ENCODE results near the gene MBD1. TPM values are rescaled to one million over a fixed set of nuclear protein-coding genes. Genes with fewer than 3 reads are reported as not detected.

The MBD1 gene
- total and polyA plus RNA-seq, 2 experiments from 2014 or later, result 53.1 to 54.2 TPM

DNA sequence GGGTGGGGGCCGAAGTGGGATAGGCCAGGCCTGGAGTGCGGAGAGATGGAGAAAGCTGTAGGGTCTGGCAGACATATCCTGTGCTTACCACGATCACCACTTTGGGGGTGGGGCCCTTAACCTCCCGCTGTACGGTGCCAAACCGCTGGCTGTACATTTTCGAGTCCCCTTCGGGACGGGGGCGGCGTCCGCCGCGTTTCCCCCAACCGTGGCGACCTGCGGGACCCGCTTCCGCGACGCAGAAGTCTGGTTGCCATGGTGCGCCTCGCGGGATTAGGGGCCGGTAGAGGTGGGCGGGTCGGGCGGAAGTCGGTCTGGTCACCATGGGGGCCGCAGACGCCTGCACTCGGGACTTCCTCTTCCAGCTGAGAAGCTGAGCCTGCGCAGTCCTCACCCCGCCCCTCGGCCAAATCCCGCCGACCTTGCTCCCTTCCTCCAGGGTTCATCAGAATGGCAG, 15.0 kb downstream of the MBD1 start, which contains the start of gene CFAP53:
CFAP53 (minus strand) TSS at position 248 of the 457 bp plus-strand sequence; CDS start at position 157, 91 bp downstream.
- Histone ChIP-seq H3K4me1 (ENCODE audit: insufficient read depth) (no peaks in the 10 kb centered on the region), H3K4me3 (peak within 1 kb of the TSS; percentile 73), H3K4me2 (peak within 1 kb of the TSS; percentile 74), H3K36me3 (replicated peaks; ENCODE audit: insufficient read depth, low read depth) (no peaks in the 10 kb centered on the region), H3K9me2 (replicated peaks; ENCODE audit: insufficient read depth) (no peaks in the 10 kb centered on the region), H3K9me3 (ENCODE audit: low read depth) (no peaks in the 10 kb centered on the region), H3K27me3 (no peaks in the 10 kb centered on the region), H4K20me1 (ENCODE audit: insufficient read depth, poor library complexity, severe bottlenecking) (no peaks in the 10 kb centered on the region), H3K79me2 (no peaks in the 10 kb centered on the region), H2AFZ (peak within 1 kb of the TSS; percentile 87), H3K27ac (no peak within 1 kb of the TSS)
- DNase-seq (ENCODE audit: low spot score), result peak; percentile 93
- WGBS (ENCODE audit: low lambda C conversion rate, missing lambda C conversion rate), result 2% methylated on average over 24 of the region's 37 CpGs
- TF ChIP-seq EZH2phosphoT487 (IDR thresholded peaks at IDR 0.05; ENCODE audit: low read depth, severe bottlenecking, unreplicated experiment), result no peak
- TF ChIP-seq, protein P1, sequence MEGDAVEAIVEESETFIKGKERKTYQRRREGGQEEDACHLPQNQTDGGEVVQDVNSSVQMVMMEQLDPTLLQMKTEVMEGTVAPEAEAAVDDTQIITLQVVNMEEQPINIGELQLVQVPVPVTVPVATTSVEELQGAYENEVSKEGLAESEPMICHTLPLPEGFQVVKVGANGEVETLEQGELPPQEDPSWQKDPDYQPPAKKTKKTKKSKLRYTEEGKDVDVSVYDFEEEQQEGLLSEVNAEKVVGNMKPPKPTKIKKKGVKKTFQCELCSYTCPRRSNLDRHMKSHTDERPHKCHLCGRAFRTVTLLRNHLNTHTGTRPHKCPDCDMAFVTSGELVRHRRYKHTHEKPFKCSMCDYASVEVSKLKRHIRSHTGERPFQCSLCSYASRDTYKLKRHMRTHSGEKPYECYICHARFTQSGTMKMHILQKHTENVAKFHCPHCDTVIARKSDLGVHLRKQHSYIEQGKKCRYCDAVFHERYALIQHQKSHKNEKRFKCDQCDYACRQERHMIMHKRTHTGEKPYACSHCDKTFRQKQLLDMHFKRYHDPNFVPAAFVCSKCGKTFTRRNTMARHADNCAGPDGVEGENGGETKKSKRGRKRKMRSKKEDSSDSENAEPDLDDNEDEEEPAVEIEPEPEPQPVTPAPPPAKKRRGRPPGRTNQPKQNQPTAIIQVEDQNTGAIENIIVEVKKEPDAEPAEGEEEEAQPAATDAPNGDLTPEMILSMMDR (IDR thresholded peaks at IDR 0.05; ENCODE audit: poor library complexity), result no peak
- no peak for TF ChIP-seq EZH2 (IDR thresholded peaks at IDR 0.05; ENCODE audit: borderline replicate concordance)

DNA sequence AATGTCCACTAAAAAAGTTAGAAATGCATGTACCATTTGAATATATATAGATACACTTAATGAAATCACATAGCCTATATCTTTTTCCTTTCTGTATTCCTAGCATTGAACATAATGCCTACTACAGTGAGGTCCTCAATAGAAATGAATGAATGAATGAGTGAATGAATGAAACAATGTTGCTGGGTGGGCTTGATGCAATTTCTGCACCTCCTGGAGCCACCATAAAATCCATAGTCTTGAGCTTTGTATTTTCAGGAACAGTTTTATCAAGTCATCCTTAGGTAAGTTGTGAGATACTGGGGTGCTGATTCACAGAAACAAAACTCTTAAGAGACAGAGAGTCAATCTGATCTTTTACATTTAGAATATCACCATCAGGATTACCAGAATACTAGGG, 18.3 kb downstream of the MBD1 start:
- Histone ChIP-seq H3K27ac (no peak overlapping the region), H3K4me1 (ENCODE audit: insufficient read depth) (no peaks in the 10 kb centered on the region), H2AFZ (no peak overlapping the region), H3K4me2 (no peak overlapping the region), H3K79me2 (no peaks in the 10 kb centered on the region), H3K4me3 (no peak overlapping the region), H3K36me3 (replicated peaks; ENCODE audit: insufficient read depth, low read depth) (no peaks in the 10 kb centered on the region), H4K20me1 (ENCODE audit: insufficient read depth, poor library complexity, severe bottlenecking) (no peaks in the 10 kb centered on the region), H3K9me2 (replicated peaks; ENCODE audit: insufficient read depth) (no peaks in the 10 kb centered on the region), H3K27me3 (no peaks in the 10 kb centered on the region), H3K9me3 (ENCODE audit: low read depth) (no peaks in the 10 kb centered on the region)
- TF ChIP-seq EZH2phosphoT487 (IDR thresholded peaks at IDR 0.05; ENCODE audit: low read depth, severe bottlenecking, unreplicated experiment) (no peak), EZH2 (IDR thresholded peaks at IDR 0.05; ENCODE audit: borderline replicate concordance) (no peak)
- TF ChIP-seq, protein P1 (IDR thresholded peaks at IDR 0.05; ENCODE audit: poor library complexity), result no peak
- DNase-seq (ENCODE audit: low spot score), result no peak

DNA sequence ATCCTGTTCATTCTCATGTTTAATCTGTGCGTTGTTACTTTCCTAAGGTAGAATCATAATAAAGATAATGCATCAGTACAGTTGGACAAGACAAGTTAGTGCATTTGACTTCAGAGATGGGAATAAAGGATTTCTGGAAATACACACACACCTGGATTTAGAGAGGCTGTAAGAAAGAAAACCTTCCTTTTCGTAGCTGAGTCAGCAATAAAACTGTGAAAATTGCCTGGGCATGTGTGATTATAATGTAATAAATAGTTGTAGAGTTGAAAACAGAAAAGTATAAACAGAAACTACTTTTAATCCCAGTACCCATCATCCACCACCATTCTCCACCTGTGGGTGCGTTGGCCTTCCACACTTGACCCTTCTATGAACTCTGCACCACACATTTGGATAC, 30.4 kb downstream of the MBD1 start:
- Histone ChIP-seq H3K4me3 (no peak overlapping the region), H3K4me2 (no peak overlapping the region), H2AFZ (no peak overlapping the region), H3K4me1 (ENCODE audit: insufficient read depth) (no peaks in the 10 kb centered on the region), H4K20me1 (ENCODE audit: insufficient read depth, poor library complexity, severe bottlenecking) (no peaks in the 10 kb centered on the region), H3K9me3 (ENCODE audit: low read depth) (no peaks in the 10 kb centered on the region), H3K27ac (no peak overlapping the region), H3K79me2 (no peaks in the 10 kb centered on the region), H3K9me2 (replicated peaks; ENCODE audit: insufficient read depth) (no peaks in the 10 kb centered on the region), H3K27me3 (no peaks in the 10 kb centered on the region), H3K36me3 (replicated peaks; ENCODE audit: insufficient read depth, low read depth) (no peaks in the 10 kb centered on the region)
- TF ChIP-seq EZH2 (IDR thresholded peaks at IDR 0.05; ENCODE audit: borderline replicate concordance), result no peak
- no peak for TF ChIP-seq EZH2phosphoT487 (IDR thresholded peaks at IDR 0.05; ENCODE audit: low read depth, severe bottlenecking, unreplicated experiment)
- TF ChIP-seq, protein P1 (IDR thresholded peaks at IDR 0.05; ENCODE audit: poor library complexity), result no peak
- DNase-seq (ENCODE audit: low spot score), result no peak
- 94% methylated on average over 3 of the region's 3 CpGs for WGBS (ENCODE audit: low lambda C conversion rate, missing lambda C conversion rate)

DNA sequence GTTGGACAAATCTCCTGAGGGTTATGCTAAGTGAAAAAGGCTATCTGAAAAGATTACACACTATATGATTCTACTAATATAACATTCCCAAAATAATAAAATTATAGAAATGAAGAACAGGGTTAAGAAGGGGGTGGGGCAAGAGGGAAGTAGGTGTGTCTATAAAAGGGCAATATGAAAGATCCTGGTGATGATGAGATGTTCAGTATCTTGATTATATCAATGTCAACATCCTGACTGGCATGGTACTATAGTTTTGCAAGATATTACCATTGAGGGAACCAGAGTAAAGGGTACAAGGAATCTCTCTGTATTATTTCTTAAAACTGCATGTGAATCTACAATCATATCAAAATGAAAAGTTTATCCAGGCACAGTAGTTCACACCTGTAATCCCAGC, 31.7 kb downstream of the MBD1 start:
- no peaks in the 10 kb centered on the region for H3K36me3 ChIP-seq (replicated peaks; ENCODE audit: insufficient read depth, low read depth)

More for the DNA sequence above, 31.7 kb downstream of the MBD1 start:
- no peaks in the 10 kb centered on the region for H3K4me1 ChIP-seq (ENCODE audit: insufficient read depth)
- H3K4me3 ChIP-seq, result no peak overlapping the region
- H2AFZ ChIP-seq, result no peak overlapping the region
- no peak for DNase-seq (ENCODE audit: low spot score)
- H3K27ac ChIP-seq, result no peak overlapping the region
- TF ChIP-seq, protein P1 (IDR thresholded peaks at IDR 0.05; ENCODE audit: poor library complexity), result no peak
- TF ChIP-seq EZH2 (IDR thresholded peaks at IDR 0.05; ENCODE audit: borderline replicate concordance), result no peak
- no peak for TF ChIP-seq EZH2phosphoT487 (IDR thresholded peaks at IDR 0.05; ENCODE audit: low read depth, severe bottlenecking, unreplicated experiment)
- no peaks in the 10 kb centered on the region for H3K79me2 ChIP-seq
- no peaks in the 10 kb centered on the region for H3K27me3 ChIP-seq
- no peaks in the 10 kb centered on the region for H4K20me1 ChIP-seq (ENCODE audit: insufficient read depth, poor library complexity, severe bottlenecking)
- no peaks in the 10 kb centered on the region for H3K9me3 ChIP-seq (ENCODE audit: low read depth)
- H3K4me2 ChIP-seq, result no peak overlapping the region
- no peaks in the 10 kb centered on the region for H3K9me2 ChIP-seq (replicated peaks; ENCODE audit: insufficient read depth)
